ENCODE measurements around the gene DNAJA3.

DNAJA3 gene

GRCh38 chr16:4433228-4433627, 7.6 kb downstream of the DNAJA3 start:
- in situ Hi-C loops (cut with MboI; ENCODE audit: low sequenced_read_pairs) = no loop called here

- in situ Hi-C loops (cut with MboI; ENCODE audit: low sequenced_read_pairs) = no loop called here
Measured at GRCh38 chr16:4433914-4434787, 8.5 kb downstream of the DNAJA3 start.

- in situ Hi-C loops (cut with MboI; ENCODE audit: low sequenced_read_pairs) = no loop called here
Measured at GRCh38 chr16:4435337-4436067, 9.8 kb downstream of the DNAJA3 start.

- in situ Hi-C loops (cut with MboI; ENCODE audit: low sequenced_read_pairs) = no loop called here
Measured at GRCh38 chr16:4437366-4437765, 11.7 kb downstream of the DNAJA3 start.

- in situ Hi-C loops (cut with MboI; ENCODE audit: low sequenced_read_pairs) = no loop called here
Measured at GRCh38 chr16:4442371-4442770, 16.7 kb downstream of the DNAJA3 start.

GRCh38 chr16:4443271-4443670, 17.6 kb downstream of the DNAJA3 start:
- in situ Hi-C loops (cut with MboI; ENCODE audit: low sequenced_read_pairs) = no loop called here

- in situ Hi-C loops (cut with MboI; ENCODE audit: low sequenced_read_pairs) = no loop called here
Measured at GRCh38 chr16:4443986-4444385, 18.3 kb downstream of the DNAJA3 start.

- in situ Hi-C loops (cut with MboI; ENCODE audit: low sequenced_read_pairs) = no loop called here
Measured at GRCh38 chr16:4450430-4450829, 24.8 kb downstream of the DNAJA3 start.

- in situ Hi-C loops (cut with MboI; ENCODE audit: low sequenced_read_pairs) = no loop called here
Measured at GRCh38 chr16:4450931-4451519, 25.4 kb downstream of the DNAJA3 start.

- in situ Hi-C loops (cut with MboI; ENCODE audit: low sequenced_read_pairs) = no loop called here
Measured at GRCh38 chr16:4452674-4453073, 27.0 kb downstream of the DNAJA3 start.

- in situ Hi-C loops (cut with MboI; ENCODE audit: low sequenced_read_pairs) = no loop called here
Measured at GRCh38 chr16:4454623-4455022, 29.0 kb downstream of the DNAJA3 start.

- in situ Hi-C loops (cut with MboI; ENCODE audit: low sequenced_read_pairs) = no loop called here
Measured at GRCh38 chr16:4455081-4455480, 29.4 kb downstream of the DNAJA3 start.

- in situ Hi-C loops (cut with MboI; ENCODE audit: low sequenced_read_pairs) = no loop called here
Measured at GRCh38 chr16:4455951-4456350, 30.3 kb downstream of the DNAJA3 start.

- in situ Hi-C loops (cut with MboI; ENCODE audit: low sequenced_read_pairs) = no loop called here
Measured at GRCh38 chr16:4460936-4461249, 35.2 kb downstream of the DNAJA3 start.

- in situ Hi-C loops (cut with MboI; ENCODE audit: low sequenced_read_pairs) = no loop called here
Measured at GRCh38 chr16:4461250-4462085, 35.8 kb downstream of the DNAJA3 start.

- in situ Hi-C loops (cut with MboI; ENCODE audit: low sequenced_read_pairs) = no loop called here
Measured at GRCh38 chr16:4463522-4464163, 38.0 kb downstream of the DNAJA3 start.

GRCh38 chr16:4465977-4466779, 40.5 kb downstream of the DNAJA3 start:
- in situ Hi-C loops (cut with MboI; ENCODE audit: low sequenced_read_pairs) = no loop called here

GRCh38 chr16:4467916-4468315, 42.2 kb downstream of the DNAJA3 start:
- in situ Hi-C loops (cut with MboI; ENCODE audit: low sequenced_read_pairs) = no loop called here

- in situ Hi-C loops (cut with MboI; ENCODE audit: low sequenced_read_pairs) = no loop called here
Measured at GRCh38 chr16:4468972-4469371, 43.3 kb downstream of the DNAJA3 start.

GRCh38 chr16:4471869-4472268, 46.2 kb downstream of the DNAJA3 start:
- in situ Hi-C loops (cut with MboI; ENCODE audit: low sequenced_read_pairs) = no loop called here
